Body of pancreas (tissue), 4 donors: Measurements from ENCODE around the gene FLT3.

Source experiments
- POLR2A ChIP-seq, 3 donors: fragments of 450-650 bp; IDR thresholded peaks; one replicate each; pipeline ENCODE4 v1.6.1; 2016; ENCODE audit warnings: antibody characterized with exemption in 3 of 3, mild to moderate bottlenecking in 2 of 3
- TF ChIP-seq, protein P1 (sequence below), 7 experiments: fragments of 450-650 bp in 4 of 7; fragments of 200-600 bp in 3 of 7; sonication (generic) in 3 of 7; IDR thresholded peaks; one replicate each; pipeline ENCODE4 v1.5.1; 2016 to 2019; ENCODE audit warnings: antibody characterized with exemption in 7 of 7

DNA sequence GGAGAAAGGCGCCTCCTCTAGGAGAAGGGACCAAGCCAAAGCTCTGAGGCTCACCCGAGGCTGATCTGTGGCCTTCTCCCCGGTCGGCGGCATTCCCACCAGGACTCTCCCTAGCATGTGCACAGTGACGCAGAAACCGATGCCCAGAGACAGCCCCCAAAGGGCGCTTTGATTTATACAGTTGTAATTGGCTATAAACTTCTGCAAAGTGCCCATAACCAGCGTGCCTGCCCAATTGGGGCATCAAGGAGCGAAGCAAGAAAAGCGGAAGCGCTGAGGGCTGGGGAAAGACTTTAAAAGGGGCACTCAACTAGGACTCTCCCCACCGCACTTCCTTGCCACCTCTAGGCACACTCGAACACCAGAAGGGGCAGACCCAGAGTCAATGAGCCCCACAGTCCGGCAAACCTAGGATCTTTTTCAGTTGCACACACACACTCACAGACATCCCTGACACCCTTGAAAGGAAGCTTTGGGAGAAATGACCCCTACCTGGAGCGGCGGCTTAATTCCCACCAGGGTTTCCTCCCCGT is 133.1 kb downstream of the FLT3 start:
- TF ChIP-seq, protein P1, sequence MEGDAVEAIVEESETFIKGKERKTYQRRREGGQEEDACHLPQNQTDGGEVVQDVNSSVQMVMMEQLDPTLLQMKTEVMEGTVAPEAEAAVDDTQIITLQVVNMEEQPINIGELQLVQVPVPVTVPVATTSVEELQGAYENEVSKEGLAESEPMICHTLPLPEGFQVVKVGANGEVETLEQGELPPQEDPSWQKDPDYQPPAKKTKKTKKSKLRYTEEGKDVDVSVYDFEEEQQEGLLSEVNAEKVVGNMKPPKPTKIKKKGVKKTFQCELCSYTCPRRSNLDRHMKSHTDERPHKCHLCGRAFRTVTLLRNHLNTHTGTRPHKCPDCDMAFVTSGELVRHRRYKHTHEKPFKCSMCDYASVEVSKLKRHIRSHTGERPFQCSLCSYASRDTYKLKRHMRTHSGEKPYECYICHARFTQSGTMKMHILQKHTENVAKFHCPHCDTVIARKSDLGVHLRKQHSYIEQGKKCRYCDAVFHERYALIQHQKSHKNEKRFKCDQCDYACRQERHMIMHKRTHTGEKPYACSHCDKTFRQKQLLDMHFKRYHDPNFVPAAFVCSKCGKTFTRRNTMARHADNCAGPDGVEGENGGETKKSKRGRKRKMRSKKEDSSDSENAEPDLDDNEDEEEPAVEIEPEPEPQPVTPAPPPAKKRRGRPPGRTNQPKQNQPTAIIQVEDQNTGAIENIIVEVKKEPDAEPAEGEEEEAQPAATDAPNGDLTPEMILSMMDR (IDR thresholded peaks at IDR 0.05): no peak
- peak in 2 of 3 donors; percentile 25 to 31 for TF ChIP-seq POLR2A (IDR thresholded peaks at IDR 0.05)
